Stimulated activated CD8-positive, alpha-beta memory T cell treated with anti-CD3 and anti-CD28 coated beads, Interleukin-12 subunit alpha, Interleukin-12 subunit beta, amount 100 ng/mL, for 1 hour (primary cell): Measurements from ENCODE around the gene PTGES3L.
"Not testable (repeated sequence)": the region's sequence is repeated elsewhere in the genome, so short reads cannot be mapped to it uniquely, and the experiment has no call there.

Experiments used
- DNase-seq: peaks from one replicate; pipeline ENCODE4 v3.0.0-alpha.2; 2020; ENCODE audit warnings: low read depth

Gene PTGES3L

DNA sequence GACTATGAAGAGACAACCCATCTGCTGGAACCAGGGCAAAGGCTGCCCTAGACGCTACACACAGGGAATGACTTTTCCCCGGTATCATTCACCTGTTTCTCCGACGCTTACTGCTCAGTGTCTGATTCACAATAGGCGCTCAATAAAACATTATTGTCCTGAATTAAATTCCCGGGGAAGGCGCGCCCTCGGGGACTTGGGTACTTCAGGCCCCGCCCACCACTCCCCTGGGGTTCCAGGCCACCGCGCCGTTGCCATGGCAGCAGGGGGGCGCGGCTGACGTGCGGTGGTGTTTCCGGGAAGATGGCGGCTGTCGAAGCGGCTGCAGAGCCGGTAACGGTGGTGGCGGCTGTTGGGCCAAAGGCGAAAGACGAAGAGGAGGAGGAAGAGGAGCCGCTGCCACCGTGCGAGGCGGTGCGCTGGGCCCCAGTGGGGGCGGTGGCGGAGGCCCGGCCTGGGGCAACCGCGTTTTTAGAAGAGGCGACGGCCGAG, 440 bp upstream of the PTGES3L start, which contains the start of gene RUNDC1:
Gene RUNDC1, plus strand, starts transcription at position 292 of the 492 bp plus-strand sequence. Its CDS starts 12 bp downstream, at position 304.
- DNase-seq: peak; percentile 85

DNA sequence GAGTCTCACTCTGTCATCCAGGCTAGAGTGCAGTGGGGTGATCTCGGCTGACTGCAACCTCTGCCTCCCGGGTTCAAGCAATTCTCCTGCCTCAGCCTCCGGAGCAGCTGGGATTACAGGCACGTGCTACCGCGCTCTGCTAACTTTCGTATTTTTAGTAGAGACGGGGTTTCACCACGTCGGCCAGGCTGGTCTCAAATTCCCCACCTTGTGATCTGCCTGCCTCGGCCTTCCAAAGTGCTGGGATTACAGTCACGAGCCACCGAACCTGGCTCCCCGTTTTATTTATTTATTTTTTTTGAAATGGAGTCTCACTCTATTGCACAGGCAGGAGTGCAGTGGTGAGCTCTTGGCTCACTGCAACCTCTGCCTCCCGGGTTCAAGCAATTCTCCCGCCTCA, 4.2 kb downstream of the PTGES3L start:
- DNase-seq: not testable (repeated sequence)

DNA sequence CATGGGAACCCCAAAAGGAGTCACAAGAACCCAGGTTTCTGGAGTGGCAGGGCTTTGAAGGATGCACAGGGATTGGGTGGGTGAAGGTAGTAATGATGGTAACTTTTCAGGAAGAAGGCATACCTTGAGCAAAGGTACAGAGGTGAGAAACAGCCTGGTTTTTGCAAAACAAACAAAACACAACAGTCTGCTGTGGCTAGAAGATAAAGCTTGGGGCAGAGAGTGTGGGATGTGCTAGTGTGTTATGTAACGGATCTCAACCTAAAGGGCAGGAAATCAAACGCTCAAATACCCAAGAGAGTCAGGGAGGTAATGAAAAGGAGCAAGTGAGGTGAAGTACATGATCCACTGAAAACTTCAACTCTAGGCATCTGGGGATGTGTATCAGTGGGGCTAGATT, 4.6 kb downstream of the PTGES3L start:
- DNase-seq: no peak

DNA sequence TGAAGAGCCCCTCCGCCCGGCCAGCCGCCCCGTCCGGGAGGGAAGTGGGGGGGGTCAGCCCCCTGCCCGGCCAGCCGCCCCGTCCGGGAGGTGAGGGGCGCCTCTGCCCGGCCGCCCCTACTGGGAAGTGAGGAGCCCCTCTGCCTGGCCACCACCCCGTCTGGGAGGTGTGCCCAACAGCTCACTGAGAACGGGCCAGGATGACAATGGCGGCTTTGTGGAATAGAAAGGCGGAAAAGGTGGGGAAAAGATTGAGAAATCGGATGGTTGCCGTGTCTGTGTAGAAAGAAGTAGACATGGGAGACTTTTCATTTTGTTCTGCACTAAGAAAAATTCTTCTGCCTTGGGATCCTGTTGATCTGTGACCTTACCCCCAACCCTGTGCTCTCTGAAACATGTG, 6.6 kb downstream of the PTGES3L start:
- DNase-seq: not testable (repeated sequence)

DNA sequence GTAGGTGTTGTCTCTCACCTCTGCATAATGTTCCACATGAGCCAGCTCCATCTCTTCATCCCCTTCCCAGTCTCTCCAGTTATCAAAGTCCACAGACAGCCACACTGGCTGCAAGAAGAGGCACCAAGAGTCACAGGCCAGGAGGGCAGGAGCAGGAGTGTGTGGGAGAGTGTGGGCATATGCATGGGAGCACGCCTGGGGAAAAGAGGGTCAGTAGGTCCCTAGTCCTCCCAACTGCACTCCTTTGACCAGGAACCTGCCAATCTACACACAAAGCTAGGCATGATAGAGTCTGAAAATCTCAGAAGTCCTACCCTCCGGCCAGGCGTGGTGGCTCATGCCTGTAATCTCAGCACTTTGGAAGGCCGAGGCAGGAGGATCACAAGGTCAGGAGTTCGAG, 8.3 kb downstream of the PTGES3L start:
- DNase-seq: no peak

DNA sequence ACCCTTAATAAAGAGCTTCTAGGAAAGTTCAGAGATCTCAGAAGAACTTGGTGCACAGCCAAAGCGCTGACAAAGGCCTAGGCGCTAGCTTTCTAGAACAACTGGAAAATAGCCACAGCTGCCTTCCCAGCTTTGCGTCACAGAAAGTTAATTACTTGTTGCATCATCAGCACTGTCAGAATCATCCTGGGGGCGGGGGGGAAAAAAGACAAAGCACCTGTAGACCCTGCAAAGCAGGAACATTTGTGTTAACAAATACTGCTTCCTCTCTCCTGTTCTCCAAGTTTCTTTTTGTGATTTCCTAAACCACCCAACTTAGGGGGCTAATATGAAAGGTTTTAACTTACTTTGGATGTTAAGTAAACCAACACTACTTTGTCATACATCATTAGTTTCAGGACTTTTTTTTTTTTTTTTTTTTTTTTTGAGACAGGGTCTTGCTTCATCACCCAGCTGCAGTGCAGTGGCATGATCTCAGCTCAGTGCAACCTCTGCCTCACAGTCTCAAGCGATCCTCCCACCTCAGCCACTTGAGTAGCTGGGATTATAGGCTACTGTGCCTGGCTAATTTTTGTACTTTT, 10.8 kb downstream of the PTGES3L start:
- DNase-seq: no peak

DNA sequence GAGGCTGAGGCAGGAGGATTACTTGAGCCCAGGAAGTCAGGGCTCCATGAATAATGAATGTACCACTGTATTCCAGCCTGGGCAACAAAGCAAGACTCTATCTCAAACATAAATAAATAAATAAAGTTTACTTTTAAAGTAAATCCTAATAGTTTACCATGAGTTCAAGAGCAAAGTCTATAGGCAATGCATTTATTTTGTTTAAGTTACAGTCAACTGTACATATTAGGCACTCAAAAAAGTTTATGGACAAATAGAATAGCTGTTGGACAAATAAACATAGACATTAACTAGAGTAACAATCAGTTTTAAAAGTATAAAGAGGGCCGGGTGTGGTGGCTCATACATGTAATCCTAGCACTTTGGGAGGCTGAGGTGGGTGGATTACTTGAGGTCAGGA, 12.0 kb downstream of the PTGES3L start:
- DNase-seq: no peak

GRCh38 chr17:42964161-42964932, 15.5 kb downstream of the PTGES3L start, which contains the start of gene AARSD1:
Gene AARSD1 (minus strand): TSS chr17:42964454. CDS start chr17:42964440, 14 bp downstream.
- peak; percentile 79 for DNase-seq

- DNase-seq: no peak
These were observed 26.2 kb downstream of the PTGES3L start for GRCh38 chr17:42953669-42954068.

DNA sequence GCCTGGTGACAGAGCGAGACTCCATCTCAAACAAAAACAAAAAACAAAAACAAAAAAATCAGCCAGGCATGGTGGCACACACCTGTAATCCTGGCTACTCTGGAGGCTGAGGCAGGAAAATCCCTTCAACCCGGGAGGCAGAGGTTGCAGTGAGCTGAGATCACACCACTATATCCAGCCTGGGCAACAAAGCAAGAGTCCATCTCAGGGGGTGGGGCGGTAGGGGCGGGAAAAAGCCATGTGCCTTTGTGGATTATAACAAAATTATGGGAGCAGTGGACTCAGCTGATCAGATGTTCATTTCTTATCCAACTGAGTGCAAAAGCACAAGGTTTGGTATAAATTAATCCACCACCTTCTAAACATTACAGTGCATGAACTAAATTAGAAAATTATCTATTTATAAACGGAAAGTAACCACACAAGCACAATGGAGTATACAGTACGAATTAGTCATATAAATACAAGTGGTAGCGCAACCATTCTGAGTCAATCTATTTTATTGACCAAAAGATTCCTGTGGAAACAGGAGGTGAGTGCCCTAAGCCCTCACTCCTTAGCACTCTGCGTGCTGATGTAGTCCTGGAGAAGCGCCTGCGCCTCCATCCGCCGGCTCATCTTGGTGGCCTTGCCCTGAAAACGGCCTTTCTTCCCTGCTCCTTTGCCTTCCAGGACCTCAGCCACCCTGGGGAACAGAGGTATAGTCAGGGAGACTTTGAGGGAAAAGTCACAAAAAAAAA, 29.7 kb downstream of the PTGES3L start:
- no peak for DNase-seq

DNA sequence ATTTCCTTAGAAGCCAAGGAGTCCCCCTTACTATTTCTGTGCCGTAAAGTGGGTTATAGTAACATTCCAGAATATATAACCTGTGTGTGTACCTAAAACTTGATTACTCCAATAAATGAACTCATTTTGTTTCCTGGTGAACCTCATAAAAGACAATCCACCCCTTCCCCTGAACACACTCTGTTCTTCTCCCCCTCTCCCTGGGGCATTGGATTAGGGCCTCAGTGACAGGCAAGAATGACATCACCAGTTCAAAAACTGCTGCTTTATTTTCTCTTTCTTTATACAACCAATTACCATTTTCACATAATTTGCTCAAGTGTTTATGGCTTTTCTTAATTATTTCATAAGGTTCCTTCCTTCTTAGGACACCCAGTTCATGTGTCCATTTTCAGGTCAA, 33.1 kb downstream of the PTGES3L start:
- DNase-seq: no peak

GRCh38 chr17:42944211-42944610, 35.7 kb downstream of the PTGES3L start:
- DNase-seq: no peak

- no peak for DNase-seq
These were observed 41.9 kb downstream of the PTGES3L start for GRCh38 chr17:42937712-42938596.

- no peak for DNase-seq
These were observed 50.4 kb downstream of the PTGES3L start for GRCh38 chr17:42929497-42929844.

DNA sequence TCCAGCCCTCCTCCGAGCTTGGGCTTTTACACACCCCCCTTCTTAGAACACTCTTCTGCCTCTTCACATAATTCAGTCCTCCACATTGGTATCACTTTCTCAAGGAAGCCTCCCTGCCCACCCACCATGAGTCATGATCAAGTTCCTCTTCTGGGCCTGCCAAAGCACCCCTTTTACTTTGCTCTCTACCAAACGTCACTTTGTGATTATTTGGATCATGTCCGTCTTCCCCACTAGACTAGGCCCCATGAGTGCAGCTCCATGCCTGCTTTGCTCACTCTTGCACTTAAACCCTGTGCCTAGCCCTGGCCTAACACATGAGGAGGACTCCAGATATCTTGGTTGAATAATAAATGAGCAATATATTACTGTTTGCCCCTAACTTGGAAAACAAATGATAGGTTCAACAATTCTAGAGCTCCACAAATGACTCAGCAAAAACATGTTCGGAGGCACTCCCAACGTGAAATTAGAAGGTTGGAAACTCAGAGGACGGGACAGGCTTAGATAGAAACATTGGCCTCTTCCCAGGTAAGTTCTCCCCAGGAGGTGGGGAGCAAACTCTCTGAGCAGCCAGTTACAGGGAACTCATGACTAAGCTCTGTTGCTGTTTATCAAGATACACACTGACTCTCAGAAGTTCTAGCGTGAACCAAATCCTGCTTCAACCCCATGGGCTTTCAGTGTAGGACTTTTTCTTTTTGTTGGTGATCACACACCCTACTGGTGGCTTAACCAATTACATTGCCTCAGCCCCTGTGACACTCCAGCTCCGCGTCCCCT, 51.0 kb downstream of the PTGES3L start:
- no peak for DNase-seq

GRCh38 chr17:42924891-42925290, 55.0 kb downstream of the PTGES3L start:
- no peak for DNase-seq

DNA sequence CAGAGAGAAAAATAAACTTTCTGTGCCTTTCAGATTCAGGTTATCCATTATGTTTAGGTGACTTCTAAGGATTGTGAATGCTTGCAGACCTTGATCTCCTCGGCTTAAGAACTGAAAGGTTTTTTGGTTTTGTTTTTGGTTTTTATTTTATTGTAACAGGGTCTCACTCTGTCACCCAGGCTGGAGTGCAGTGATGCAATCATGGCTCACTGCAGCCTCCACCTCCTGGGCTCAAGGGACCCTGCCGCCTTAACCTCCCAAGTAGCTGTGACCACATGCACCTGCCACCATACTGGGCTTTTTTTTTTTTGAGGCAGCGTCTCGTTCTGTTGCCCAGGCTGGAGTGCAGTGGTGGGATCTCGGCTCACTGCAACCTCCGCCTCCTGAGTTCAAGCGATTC, 56.4 kb downstream of the PTGES3L start:
- DNase-seq: not testable (repeated sequence)

DNA sequence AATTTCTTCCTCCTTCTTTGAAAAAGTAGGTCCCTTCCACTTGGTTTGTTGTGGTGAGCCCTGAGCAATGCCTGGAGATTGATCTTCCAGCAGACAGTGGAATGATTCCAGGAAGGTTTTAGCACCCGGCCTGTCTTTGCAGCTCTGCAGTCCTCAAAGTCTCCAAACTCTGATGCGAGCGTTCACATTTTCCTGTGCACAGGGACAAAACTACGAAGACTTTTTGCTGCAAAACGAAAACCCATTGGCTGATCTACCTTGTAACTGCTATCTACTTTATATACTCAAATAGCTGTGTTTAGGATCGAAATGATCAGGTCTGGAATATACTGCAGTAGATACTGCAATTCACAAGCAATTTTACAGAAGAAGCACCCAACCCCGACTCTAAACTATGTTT, 57.6 kb downstream of the PTGES3L start:
- DNase-seq: no peak

DNA sequence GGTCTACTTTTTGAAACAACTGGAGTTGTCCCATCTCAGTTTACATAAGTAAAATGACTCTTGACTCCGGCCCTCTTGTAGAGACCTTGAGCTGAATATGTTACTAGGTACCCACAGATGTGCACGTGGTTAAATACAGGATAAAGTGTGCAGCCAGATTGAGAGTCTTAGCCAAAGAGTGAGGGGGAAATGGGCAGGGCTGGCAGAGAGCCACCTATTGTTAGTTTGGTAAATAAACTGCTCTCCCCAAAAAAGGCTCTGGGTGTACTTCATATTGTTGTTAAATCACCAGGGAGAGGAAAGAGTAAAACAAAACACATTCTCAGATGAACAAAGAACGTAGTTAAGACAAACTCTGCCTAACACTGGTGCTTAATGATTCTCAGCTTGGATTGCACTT, 59.0 kb downstream of the PTGES3L start:
- no peak for DNase-seq

DNA sequence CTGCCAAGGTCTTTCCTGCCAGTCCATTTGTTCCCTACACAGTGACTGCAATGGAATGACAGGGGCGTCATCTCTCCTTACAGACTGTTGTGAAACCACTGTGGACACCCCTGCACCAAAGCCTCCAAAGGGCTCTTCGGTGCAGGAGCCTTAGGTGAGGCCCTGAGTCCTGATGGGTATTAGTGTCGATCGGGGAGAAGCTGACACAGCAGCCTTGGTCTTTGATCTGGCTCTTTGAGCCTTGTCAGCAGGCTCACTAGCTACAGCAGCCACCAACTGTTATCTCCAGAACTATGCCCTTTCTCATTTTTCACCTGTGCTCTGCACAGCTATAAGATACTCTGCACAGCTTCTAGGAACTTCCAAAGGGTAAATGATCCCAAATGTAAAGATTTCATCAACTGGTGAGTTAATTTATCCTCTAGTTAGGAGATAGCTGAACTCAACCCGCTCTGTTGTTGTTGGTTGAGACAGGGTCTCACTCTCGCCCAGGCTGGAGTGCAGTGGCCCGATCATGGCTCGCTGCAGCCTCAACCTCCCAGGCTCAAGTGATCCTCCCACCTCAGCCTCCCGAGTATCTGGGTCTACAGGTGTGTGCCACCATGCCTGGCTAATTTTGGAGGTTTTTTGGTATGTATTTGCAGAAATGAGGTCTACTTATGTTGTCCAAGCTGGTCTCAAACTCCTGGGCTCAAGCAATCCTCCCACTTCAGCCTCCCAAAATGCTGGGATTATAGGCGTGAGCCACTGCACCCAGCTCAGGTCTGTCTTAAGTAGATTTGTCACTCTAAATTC, 59.6 kb downstream of the PTGES3L start:
- no peak for DNase-seq
